GM12878 (cell line): ENCODE measurements around the gene RUSC1. TPM values are rescaled to one million over a fixed set of nuclear protein-coding genes. Genes with fewer than 3 reads are reported as not detected.

Experiments
- EP300 ChIP-seq, 2 experiments: fragments of 150-350 bp in 1 of 2; IDR thresholded peaks; 2 replicates each; pipeline ENCODE4 v1.6.1; 2011 to 2012; ENCODE audit warnings: low read depth in 2 of 2, low read length in 2 of 2, borderline replicate concordance in 1 of 2, improper control_type of control experiment in 1 of 2, inconsistent platforms in 1 of 2; ENCODE audit not compliant: control insufficient read depth in 1 of 2
- RAD51 ChIP-seq: fragments of 450-650 bp; IDR thresholded peaks from 2 replicates; pipeline ENCODE4 v1.6.1; 2016; ENCODE audit warnings: moderate library complexity, mild to moderate bottlenecking, inconsistent platforms
- TARDBP ChIP-seq: IDR thresholded peaks from 2 replicates; pipeline ENCODE4 v1.6.1; 2016; ENCODE audit warnings: borderline replicate concordance
- ZNF217 ChIP-seq: fragments of 450-650 bp; IDR thresholded peaks from 2 replicates; pipeline ENCODE4 v1.6.1; 2017; ENCODE audit warnings: antibody characterized with exemption, mild to moderate bottlenecking
- polyA plus RNA-seq, 11 experiments: library from polyadenylated mRNA; depleted of rRNA in 4 of 11; unstranded in 6 of 11; stranded (reverse) in 5 of 11; fragments of >200 nt; fragmentation: Nextera tagmentation in 4 of 11; fragmentation: Illumina TruSeq in 1 of 11; extraction: Ambion mirVana in 4 of 11; extraction: Trizol in 1 of 11; gene quantifications; 1 replicate in 1 of 11; 2 replicates in 10 of 11; pipeline versions ENCODE4 v1.2.1 to v1.2.3, GENCODE V29; 2011 to 2016; ENCODE audit warnings: inconsistent platforms in 2 of 11, missing spikeins in 2 of 11, low read depth in 1 of 11
- total RNA-seq, 4 experiments: library from RNA; depleted of rRNA in 3 of 4; stranded (reverse); fragments of >200 nt in 3 of 4; fragmentation: Illumina TruSeq in 1 of 4; extraction: Trizol in 1 of 4; gene quantifications; 2 replicates each; pipeline versions ENCODE4 v1.2.1 to v1.2.3, GENCODE V29; 2013 to 2021
- TF ChIP-seq, protein P1 (sequence below): fragments of 150-350 bp; IDR thresholded peaks from 2 replicates; pipeline ENCODE4 v1.6.1; 2016; ENCODE audit warnings: low read depth, low read length
- TF ChIP-seq, protein P2 (sequence below): IDR thresholded peaks from 2 replicates; pipeline ENCODE4 v1.6.1; 2011; ENCODE audit warnings: borderline replicate concordance, low read depth, mild to moderate bottlenecking, moderate library complexity, mixed read lengths, low read length; ENCODE audit not compliant: insufficient read depth; ENCODE audit errors: extremely low read length

RUSC1 gene
- total and polyA plus RNA-seq, 10 of the 15 experiments (the other 5 are each of a cell fraction or from before 2014, with no cell fraction given), result 1.1 to 23.7 (median 12.3) TPM

DNA sequence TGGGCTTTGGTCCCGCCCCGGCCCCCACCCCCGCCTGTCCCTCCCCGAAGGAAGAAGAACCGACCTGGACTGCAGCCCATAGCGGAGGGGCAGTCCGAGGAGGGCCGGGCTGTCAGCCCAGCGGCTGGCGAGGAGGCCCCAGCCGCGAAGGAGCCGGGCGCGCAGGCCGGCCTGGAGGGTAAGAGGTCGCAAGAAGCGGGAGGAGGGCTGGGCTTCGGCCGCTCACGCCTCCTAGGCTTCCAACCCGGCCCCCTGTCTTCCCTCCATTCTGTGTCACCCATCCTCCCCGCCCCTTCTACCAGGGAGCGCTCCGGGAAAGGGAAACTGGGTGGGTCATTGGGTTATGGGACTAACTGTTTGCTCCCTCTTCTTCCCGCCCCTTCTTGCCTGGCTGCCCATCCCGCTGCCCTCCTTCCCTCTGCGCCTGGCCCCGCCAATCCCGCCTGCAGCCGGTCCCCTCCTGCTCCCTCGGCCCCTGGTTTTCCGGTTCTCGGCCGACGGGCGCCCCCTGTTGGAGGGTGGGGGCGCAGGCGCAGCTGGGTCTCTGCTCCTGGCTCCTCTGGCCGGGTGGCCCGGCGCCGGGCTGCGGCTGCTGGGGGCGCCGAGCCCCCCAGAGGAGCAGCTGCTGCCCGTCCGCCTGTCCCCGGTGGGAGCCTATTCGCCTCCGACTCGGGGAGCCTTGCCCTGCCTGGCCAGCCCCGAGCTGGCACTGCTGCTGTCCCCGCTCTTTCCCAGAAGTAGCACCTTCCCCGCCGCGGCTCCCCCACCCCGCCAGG lies 2.4 kb downstream of the RUSC1 start (continued):
- TF ChIP-seq, protein P1, sequence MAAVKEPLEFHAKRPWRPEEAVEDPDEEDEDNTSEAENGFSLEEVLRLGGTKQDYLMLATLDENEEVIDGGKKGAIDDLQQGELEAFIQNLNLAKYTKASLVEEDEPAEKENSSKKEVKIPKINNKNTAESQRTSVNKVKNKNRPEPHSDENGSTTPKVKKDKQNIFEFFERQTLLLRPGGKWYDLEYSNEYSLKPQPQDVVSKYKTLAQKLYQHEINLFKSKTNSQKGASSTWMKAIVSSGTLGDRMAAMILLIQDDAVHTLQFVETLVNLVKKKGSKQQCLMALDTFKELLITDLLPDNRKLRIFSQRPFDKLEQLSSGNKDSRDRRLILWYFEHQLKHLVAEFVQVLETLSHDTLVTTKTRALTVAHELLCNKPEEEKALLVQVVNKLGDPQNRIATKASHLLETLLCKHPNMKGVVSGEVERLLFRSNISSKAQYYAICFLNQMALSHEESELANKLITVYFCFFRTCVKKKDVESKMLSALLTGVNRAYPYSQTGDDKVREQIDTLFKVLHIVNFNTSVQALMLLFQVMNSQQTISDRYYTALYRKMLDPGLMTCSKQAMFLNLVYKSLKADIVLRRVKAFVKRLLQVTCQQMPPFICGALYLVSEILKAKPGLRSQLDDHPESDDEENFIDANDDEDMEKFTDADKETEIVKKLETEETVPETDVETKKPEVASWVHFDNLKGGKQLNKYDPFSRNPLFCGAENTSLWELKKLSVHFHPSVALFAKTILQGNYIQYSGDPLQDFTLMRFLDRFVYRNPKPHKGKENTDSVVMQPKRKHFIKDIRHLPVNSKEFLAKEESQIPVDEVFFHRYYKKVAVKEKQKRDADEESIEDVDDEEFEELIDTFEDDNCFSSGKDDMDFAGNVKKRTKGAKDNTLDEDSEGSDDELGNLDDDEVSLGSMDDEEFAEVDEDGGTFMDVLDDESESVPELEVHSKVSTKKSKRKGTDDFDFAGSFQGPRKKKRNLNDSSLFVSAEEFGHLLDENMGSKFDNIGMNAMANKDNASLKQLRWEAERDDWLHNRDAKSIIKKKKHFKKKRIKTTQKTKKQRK, result no peak
- TF ChIP-seq, protein P2, sequence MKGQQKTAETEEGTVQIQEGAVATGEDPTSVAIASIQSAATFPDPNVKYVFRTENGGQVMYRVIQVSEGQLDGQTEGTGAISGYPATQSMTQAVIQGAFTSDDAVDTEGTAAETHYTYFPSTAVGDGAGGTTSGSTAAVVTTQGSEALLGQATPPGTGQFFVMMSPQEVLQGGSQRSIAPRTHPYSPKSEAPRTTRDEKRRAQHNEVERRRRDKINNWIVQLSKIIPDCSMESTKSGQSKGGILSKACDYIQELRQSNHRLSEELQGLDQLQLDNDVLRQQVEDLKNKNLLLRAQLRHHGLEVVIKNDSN, result no peak
- 0 out of 2 replicates have a peak, but pooled peaks have one; percentile 48 for TF ChIP-seq ZNF217
- TF ChIP-seq RAD51, result no peak
- no peak for TF ChIP-seq TARDBP
- no peak for TF ChIP-seq EP300 (IDR thresholded peaks at IDR 0.05; ENCODE audit: borderline replicate concordance in 1 of 2, control insufficient read depth in 1 of 2, low read depth in 2 of 2, low read length in 2 of 2)
